HG03280 (cell line): Measurements from ENCODE around the gene ZMYND8.
"Not testable (repeated sequence)": the region's sequence is repeated elsewhere in the genome, so short reads cannot be mapped to it uniquely, and the experiment has no call there.

Source experiments
- ATAC-seq: cut with Tn5 transposase; IDR thresholded peaks from one replicate; pipeline ENCODE4 v1.9.1; 2021; ENCODE audit warnings: mild to moderate bottlenecking, moderate library complexity; ENCODE audit not compliant: unreplicated experiment

ZMYND8 gene

DNA sequence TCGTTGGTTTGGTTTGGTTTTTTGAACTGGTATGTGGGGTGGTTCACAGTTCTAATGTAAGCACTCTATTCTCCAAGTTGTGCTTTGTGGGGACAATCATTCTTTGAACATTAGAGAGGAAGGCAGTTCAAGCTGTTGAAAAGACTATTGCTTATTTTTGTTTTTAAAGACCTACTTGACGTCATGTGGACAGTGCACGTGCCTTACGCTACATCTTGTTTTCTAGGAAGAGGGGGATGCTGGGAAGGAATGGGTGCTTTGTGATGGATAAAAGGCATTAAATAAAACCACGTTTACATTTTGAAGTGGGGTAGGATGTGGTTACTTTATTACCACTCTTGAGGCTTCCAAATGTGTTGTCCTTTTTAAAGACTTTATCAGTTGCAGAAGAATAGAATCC is 168.0 kb downstream of the ZMYND8 start:
- no peak for ATAC-seq

DNA sequence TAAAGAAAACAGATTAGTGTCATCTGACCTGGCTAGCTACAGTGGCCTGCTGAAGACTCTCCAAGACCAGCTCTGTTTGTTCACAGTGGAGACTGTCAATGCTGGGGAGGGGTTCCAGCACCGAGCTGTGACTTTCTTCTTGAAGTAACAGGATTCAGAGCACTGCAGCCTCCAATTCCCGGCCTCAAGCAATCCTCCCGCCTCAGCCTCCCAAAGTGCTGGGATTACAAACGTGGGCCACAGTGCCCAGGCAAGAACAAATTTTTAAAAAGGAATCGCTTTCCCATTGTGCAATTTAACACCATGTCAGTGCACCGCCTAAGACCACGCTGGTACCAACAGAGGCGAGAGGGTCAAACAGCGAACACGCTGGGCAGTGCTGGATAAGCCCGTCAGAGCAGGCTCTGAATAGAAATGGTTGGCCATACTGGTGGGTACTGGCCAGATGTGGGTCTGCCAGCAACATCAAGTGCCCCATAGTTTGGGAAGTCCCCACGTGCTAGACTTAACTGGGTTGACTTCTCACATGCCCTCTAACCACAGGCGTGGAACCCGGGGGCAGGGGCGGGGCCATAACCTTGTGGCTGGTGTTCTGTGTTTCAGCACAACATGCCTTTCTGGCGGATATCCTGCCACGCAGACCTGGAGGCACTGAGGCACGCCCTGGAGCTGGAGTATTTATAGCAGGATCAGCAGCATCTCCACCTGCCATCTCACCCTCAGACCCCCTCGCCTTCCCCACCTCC is 168.9 kb downstream of the ZMYND8 start:
- no peak for ATAC-seq

DNA sequence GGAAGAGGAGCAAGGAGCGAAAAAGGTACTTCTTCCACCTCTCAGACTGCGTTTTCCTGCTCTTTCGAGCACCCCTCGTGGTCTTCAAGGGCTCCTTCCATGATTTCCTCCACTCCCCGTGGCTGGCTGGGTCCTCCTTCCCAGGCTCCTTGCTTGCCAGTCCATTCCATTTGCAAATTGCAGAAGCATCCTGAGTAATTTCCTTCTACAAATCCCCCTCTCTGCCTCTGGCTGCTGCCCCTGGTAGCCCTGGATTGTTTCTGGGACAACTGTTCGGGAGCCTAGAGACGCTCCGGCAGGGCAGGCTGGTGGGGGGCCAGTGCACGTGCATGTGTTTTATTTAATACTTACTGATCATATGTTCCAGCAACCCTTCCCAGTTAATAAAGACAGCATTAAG is 173.1 kb downstream of the ZMYND8 start:
- ATAC-seq, result no peak

DNA sequence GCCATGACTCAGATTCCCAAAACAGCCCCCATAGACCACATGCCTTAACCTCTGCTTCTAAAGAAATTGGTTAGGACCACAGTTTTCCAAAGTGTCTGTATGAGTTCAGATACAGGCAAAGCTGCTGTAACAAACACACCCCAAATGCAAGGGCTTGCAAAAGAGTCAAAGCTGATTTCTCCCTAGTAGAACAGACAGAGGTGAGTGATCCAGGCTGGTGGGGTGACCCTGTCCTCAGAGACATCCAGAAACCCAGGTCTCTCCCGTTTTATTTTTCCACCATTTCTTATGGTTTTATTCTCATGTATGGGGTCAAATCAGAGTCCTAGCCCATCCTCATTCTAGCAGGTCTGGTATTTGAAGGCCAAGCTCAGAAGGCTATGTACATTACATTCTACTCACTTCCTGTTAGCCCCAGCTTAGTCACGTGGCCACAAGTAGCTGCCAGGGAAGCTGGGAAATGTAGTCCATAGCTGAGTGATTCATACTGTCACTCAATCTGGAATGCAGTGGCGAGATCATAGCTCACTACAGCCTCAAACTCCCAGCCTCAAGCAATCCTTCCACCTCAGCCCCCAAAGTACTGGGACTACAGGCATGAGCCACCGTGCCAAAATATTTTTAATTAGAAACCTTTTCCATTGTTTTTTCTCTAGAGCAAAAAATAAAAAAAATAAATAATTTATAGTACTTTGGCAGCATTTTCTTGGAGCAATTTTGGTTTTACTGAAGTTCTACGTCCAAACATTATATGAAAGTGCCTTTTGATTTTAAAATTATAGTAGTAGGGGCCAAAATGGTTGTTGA is 175.2 kb downstream of the ZMYND8 start:
- ATAC-seq, result no peak

DNA sequence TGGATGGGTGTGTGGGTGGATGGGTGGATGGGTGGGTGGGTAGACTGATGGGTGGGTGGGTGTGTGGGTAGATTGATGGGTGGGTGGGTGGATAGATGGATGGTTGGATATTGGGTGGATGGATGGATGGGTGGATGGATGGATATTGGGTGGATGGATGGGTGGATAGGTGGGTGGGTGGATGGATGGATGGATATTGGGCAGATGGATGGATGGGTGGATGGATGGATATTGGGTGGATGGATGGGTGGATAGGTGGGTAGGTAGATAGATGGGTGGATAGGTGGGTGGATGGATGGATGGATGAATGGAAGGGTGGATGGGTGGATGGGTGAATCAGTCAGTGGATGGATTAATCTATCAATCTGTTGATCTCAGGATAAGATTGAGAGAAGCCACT is 177.2 kb downstream of the ZMYND8 start:
- no peak for ATAC-seq

DNA sequence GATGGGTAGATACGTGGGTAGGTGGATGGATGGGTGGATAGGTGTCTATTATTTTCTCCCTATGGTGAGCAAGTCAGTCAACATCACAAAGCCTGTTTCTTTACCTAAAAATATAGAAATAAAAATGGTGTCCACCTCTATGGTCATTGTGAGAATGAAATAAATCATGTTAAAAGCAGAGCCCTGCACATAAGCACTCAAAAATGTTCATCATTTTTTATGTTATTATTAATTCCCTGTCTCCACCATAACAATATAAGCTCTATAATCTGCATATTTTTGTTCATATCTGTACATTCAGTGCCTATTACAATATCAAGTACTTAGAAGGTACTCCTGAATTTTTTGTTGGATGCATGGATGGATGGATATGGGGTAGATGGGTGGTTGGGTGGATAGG is 177.6 kb downstream of the ZMYND8 start:
- no peak for ATAC-seq

DNA sequence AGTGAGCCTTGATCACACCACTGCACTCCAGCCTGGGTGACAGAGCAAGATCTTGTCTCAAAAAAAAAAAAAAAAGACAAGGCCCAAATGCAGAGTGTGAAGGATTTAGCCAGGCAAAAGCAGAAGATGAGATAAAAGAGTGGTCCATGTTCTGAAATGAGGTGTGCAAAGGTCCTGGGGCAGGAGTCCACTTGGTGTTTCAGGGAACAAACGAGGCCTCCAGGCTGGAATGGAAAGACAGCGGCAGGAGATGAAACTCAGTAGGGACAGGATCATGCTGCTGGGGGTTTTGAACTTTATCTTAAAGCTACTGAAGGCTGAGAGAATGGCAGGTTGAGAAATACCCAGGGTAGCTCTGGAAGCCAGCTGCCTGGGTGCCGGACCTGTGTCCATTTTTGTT is 178.2 kb downstream of the ZMYND8 start:
- no peak for ATAC-seq

DNA sequence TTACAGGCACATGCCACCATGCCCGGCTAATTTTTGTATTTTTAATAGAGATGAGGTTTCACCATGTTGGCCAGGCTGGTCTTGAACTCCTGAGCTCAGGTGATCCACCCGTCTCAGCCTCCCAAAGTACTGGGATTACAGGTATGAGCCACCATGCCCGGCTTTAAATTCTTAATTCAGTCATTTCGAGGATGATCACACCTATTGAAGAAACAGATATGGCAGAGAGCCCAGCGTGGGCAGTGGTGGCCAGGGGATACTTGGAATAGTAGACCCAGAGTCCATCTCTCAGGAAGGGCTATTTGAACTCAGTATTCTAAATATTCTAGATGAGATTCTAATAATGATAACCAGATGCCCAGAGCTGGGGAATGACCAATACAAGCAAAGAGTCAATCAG is 180.3 kb downstream of the ZMYND8 start:
- ATAC-seq, result not testable (repeated sequence)

DNA sequence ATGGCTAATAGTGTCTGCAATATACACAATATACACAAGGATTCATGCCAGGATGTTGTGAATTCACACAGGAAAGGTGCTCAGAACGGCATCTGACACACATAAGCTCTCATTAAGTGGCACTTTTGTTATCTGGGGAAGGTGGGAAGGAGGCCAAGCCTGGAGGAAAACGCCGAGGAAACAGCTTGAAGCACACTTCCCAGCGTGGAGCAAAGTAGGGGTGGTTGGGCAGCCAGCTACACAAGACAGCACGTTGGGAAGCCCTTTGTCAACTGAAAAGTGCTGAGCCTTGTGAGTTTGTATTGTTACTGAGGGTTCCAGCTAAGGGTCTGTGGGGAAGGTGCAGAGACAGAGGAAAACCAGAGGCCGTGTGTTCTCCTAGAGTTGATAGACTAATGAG is 181.0 kb downstream of the ZMYND8 start:
- no peak for ATAC-seq

DNA sequence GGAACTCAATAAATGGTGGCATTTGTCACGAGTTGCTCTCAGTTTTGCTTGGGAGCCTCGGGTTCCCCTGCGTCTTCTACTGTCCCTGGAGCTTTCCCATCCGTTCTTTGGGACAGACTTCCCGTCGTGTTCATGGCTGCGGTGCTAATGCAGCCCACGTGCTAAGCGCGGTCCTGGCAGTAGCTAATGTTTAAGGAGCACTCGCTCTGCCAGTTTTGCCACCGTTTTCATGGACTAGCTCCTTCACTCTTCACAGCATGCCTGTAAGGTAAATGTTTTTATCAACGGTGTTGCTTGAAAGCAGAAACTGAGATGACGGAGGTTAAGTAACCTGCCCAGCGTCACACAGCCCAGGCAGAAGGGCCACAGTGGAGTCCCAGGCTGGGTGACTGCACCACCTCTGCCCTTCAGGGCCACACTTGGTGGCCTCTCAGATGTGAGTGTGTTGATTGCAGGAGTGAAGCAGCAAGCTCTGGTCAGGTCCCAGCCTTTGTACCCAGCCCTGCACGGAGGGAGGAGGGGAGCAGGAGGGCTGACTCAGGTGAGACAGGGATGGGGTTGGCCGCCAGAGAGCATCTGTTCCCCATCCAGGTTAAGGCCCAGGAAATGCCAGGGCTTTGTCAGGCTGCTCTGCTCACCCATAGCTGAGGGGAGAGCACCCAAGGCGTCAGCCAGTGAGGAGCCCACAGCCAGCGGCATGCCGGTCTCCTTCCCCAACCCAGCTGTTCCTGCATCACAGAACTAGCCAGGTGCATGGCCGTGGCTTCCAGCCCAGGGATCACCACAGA is 181.8 kb downstream of the ZMYND8 start:
- no peak for ATAC-seq

DNA sequence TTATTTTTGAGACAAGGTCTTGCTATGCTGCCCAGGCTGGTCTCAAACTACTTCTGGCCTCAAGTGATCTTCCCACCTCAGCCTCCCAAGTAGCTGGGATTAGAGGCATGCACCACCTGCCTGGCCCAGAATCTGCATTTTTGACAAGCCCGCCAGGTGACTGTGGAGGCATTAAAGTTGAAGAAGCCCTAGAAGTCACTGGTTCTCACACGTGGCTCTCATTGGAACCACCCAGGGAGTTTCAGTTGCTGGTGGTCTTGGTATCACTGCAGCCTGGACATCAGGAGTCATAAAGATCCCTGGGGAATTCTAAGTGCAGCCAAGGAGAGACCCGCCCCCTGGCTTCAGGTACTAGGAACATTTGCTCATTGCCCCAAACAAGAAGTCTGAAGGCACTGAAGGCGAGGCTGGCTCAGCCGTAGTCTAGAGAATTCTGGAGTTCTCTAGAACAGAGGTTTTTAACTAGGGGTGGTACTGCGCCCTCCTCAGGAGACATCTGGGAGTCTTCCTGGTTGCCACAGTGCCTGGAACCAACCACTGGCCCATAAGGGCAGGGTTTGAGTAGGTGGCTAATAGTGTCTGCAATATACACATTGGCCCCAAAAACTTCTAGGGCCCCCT is 182.8 kb downstream of the ZMYND8 start:
- ATAC-seq, result no peak

DNA sequence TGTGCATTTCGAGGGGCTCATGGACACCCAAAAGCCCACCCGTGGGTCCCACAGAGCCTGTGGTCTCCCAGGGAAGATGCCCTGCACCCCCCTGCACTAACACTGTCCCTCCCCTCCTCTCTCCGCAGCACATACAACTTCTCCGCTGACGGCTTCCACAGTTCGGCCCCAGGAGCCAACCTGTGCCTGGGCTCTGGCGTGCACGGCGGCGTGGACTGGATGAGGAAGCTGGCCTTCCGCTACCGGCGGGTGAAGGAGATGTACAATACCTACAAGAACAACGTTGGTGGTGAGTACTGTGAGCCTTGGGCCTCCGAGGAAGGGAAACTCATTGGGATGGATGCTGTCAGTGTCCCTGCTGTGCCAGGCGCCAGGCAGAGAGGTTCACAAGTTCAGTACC is 183.9 kb downstream of the ZMYND8 start:
- ATAC-seq, result no peak

DNA sequence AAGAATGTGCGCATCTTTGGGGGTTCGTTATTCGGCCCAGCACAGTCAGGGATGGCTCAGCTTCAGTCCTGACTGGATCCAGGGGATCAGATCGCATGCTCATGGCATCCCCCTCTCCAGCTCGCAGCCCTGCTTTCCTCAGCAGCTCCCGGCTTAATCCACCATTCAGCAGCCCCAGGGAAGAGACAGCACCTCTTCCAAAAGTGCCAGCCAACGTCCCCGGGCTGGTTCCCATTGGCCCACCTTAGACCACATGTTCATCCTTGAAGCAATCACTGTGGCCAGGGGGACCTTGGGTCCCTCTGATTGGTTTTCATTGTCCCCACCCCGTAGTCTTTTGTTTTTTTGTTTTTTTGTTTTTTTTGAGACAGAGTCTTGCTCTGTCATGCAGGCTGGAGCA is 188.7 kb downstream of the ZMYND8 start:
- no peak for ATAC-seq

DNA sequence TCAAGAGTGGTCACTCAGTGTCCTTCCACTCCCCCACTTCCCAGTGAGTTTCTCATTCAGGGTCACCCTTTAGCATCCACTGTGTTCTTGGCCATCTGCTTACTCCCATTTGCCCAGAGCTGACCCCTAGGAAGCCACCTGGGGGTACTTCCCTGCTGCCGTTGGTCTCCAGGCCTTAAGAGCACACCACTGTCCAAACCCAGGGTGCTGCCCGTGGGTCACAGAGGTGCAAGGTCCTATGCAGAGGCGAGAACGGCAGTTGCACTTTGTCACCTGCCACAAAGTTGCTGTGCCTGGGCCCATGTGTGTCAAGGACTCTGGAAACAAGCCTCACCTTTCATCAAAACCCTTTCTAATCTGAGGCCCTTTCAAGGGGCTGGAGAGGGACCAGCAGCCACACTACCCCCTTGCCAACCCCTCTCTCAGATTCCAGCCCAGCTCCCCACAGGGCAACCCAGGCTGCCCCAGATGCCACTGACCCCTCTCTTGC is 191.1 kb downstream of the ZMYND8 start:
- ATAC-seq, result no peak

DNA sequence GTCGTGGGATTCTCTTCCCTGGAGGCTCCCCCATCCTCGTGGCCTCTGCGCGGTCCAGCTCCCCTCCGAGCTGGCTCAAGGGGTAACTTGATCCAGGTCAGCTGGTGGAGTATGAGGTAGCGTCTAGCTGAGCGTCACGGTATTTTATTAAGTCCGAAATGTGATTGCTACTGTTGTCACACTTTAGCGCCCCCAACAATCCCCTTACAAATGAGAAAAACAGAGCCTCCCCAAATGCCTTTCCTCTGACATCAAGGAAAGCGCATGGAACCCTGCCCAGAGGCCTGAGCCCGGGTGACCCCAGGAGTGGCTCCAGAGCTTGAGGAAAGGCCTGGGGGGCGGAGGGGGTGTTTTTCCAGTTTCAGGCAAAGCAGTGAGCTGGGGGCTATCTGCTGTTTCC is 192.4 kb downstream of the ZMYND8 start:
- no peak for ATAC-seq

DNA sequence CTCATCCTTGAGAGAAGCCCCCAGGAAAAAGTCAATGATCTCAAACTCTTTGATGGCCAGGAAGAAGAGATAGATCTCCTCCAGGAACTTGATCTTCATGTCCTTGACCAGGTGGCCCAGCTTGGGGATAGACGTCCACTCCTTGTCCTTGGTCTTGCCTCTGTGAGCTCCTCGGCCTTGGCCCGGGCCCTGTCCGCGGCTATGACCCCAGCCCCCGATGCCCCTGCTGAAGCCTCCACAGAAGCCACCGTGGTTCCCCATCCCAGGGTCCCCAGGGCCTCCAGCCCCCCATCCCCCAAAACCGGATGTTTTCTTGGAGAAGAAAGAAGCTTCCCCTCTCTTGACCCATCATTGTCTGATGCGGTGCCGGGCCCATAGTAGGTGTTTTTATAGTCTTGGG is 195.1 kb downstream of the ZMYND8 start:
- ATAC-seq, result no peak

DNA sequence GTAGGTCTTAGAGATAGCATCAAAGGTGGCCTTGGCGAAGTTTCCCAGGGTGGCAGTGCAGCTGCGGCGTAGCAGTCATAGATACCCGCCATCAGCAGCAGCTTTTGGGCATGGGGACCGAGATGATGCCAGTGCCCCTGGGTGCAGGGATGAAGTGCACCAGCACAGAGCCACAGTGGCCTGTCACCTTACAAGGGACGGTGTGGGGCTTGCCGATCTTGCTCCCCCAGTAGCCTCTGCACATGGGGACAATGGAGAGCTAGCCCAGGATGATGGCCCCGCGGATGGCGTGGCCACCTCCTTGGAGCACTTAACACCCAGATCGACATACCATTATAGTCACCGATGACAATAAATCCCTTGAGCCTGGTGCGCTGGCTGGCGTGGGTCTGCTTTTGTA is 195.5 kb downstream of the ZMYND8 start:
- no peak for ATAC-seq

DNA sequence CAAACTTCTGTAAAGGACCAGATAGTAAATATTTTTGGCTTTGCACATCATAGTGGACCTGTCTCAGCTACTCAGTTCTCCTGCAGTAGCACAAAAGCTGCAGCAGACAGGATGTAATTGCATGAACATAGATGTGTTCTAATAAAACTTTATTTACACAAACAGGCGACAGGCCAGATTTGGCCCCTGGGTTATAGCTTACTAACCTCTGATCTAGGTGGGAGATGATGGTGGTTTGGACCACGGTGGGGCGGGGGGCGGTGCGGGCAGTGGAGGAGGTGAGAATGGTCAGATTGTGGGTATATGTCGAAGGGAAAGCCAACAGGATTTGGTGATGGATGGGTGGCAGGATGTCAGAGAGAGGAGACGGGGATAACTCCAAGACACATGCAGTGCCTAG is 196.3 kb downstream of the ZMYND8 start:
- no peak for ATAC-seq
